Endometrium (tissue), 2 donors: Measurements from ENCODE around the gene CNTN4.

Experiments used
- FAIRE-seq: peaks from 2 replicates; lab custom pipeline; 2012; peaks lifted over from hg19 to GRCh38; lab: Jason Lieb, UNC
- donor health status: control.
- donor health status: control.

CNTN4 gene

GRCh38 chr3:2268779-2269178 is 170.1 kb downstream of the CNTN4 start:
- FAIRE-seq = no peak

GRCh38 chr3:2274526-2274925 is 175.9 kb downstream of the CNTN4 start:
- FAIRE-seq = no peak

- FAIRE-seq = no peak
Observed at GRCh38 chr3:2283818-2284217, 185.2 kb downstream of the CNTN4 start.

- FAIRE-seq = no peak
Observed at GRCh38 chr3:2300938-2301337, 202.3 kb downstream of the CNTN4 start.

- no peak for FAIRE-seq
Observed at GRCh38 chr3:2301361-2301760, 202.7 kb downstream of the CNTN4 start.

- FAIRE-seq = no peak
Observed at GRCh38 chr3:2303566-2303965, 204.9 kb downstream of the CNTN4 start.

GRCh38 chr3:2311022-2311421 is 212.4 kb downstream of the CNTN4 start:
- FAIRE-seq = no peak

- FAIRE-seq = no peak
Observed at GRCh38 chr3:2317521-2317920, 218.9 kb downstream of the CNTN4 start.

GRCh38 chr3:2334921-2335320 is 236.3 kb downstream of the CNTN4 start:
- FAIRE-seq = no peak

- FAIRE-seq = no peak
Observed at GRCh38 chr3:2343031-2343682, 244.5 kb downstream of the CNTN4 start.

- FAIRE-seq = no peak
Observed at GRCh38 chr3:2352134-2352762, 253.6 kb downstream of the CNTN4 start.

GRCh38 chr3:2354702-2355101 is 256.0 kb downstream of the CNTN4 start:
- FAIRE-seq = no peak

GRCh38 chr3:2356298-2356950 is 257.8 kb downstream of the CNTN4 start:
- no peak for FAIRE-seq

GRCh38 chr3:2360815-2361214 is 262.1 kb downstream of the CNTN4 start:
- FAIRE-seq = no peak

- FAIRE-seq = no peak
Observed at GRCh38 chr3:2362122-2362521, 263.5 kb downstream of the CNTN4 start.

- no peak for FAIRE-seq
Observed at GRCh38 chr3:2363854-2364253, 265.2 kb downstream of the CNTN4 start.

- no peak for FAIRE-seq
Observed at GRCh38 chr3:2370317-2370716, 271.7 kb downstream of the CNTN4 start.

- FAIRE-seq = no peak
Observed at GRCh38 chr3:2372306-2372705, 273.6 kb downstream of the CNTN4 start.

GRCh38 chr3:2375376-2375775 is 276.7 kb downstream of the CNTN4 start:
- FAIRE-seq = no peak

- no peak for FAIRE-seq
Observed at GRCh38 chr3:2377281-2377680, 278.6 kb downstream of the CNTN4 start.

- no peak for FAIRE-seq
Observed at GRCh38 chr3:2390926-2391532, 292.4 kb downstream of the CNTN4 start.

GRCh38 chr3:2391896-2392295 is 293.2 kb downstream of the CNTN4 start:
- no peak for FAIRE-seq

GRCh38 chr3:2392981-2393380 is 294.3 kb downstream of the CNTN4 start:
- no peak for FAIRE-seq
